ENCODE results near the gene PON2. TPM values are rescaled to one million over a fixed set of nuclear protein-coding genes. Genes with fewer than 3 reads are reported as not detected.

PON2 gene
- total and polyA plus RNA-seq, 10 of the 15 experiments (the other 5 are each of a cell fraction or from before 2014, with no cell fraction given): 22.9 to 127 (median 46.1) TPM

DNA sequence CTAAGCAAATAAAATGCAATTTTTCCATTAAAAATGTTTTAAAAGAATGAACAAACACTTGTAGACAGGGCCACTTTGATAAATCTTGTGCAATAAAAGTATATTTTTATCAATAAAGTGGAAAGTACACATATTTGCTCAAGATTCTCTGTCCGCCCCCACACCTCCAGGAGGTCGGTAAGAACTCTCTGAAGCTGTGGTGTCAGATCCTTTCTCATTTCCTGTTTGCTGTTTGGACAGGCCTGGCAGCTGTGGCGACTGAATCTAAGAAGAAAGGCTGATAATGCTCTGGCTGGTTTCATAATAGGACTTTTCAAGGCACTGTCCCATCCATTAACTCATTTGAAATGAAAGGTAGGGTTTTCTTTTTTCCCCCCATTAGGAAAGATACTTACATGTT, 35.6 kb upstream of the PON2 start (continued):
- no peak for TF ChIP-seq CTCF (IDR thresholded peaks at IDR 0.05 in 2 of 3, conservative IDR thresholded peaks at IDR 0.05 in 1 of 3; ENCODE audit: control insufficient read depth in 2 of 3, extremely low read depth in 1 of 3, insufficient read depth in 1 of 3, low read depth in 3 of 3, low read length in 3 of 3)
- TF ChIP-seq CREM (IDR thresholded peaks at IDR 0.05; ENCODE audit: low read depth): 0 out of 2 replicates have a peak, but pooled peaks have one; percentile 26
- TF ChIP-seq STAT3 (IDR thresholded peaks at IDR 0.05; ENCODE audit: low read depth, low read length): no peak
- TF ChIP-seq NR2C1 (IDR thresholded peaks at IDR 0.05): no peak
- no peak for TF ChIP-seq SKIL (IDR thresholded peaks at IDR 0.05; ENCODE audit: low read depth, poor library complexity, severe bottlenecking)
- no peak for TF ChIP-seq SIN3A (IDR thresholded peaks at IDR 0.05; ENCODE audit: low read depth, low read length)
- TF ChIP-seq PAX5 (IDR thresholded peaks at IDR 0.05; ENCODE audit: borderline replicate concordance, low read depth, low read length): 0 out of 2 replicates have a peak, but pooled peaks have one; percentile 18
- no peak for TF ChIP-seq ZNF592 (IDR thresholded peaks at IDR 0.05)
- TF ChIP-seq ESRRA (IDR thresholded peaks at IDR 0.05; ENCODE audit: low read length): no peak
- TF ChIP-seq JUND (IDR thresholded peaks at IDR 0.05; ENCODE audit: low read depth, low read length): no peak
- no peak for TF ChIP-seq HCFC1 (IDR thresholded peaks at IDR 0.05; ENCODE audit: low read length)
- no peak for TF ChIP-seq FOS (IDR thresholded peaks at IDR 0.05; ENCODE audit: borderline replicate concordance, extremely low read depth, insufficient read length)
- no peak for TF ChIP-seq KLF5 (IDR thresholded peaks at IDR 0.05; ENCODE audit: partially characterized antibody)
- TF ChIP-seq HDGF (IDR thresholded peaks at IDR 0.05): no peak
- no peak for TF ChIP-seq ZBED1 (IDR thresholded peaks at IDR 0.05; ENCODE audit: borderline replicate concordance)
- no peak for TF ChIP-seq RELA (IDR thresholded peaks at IDR 0.05; ENCODE audit: borderline replicate concordance, partially characterized antibody)
- no peak for TF ChIP-seq KDM1A (IDR thresholded peaks at IDR 0.05; ENCODE audit: borderline replicate concordance)
- peak; percentile 75; the same call in 1 of the 2 replicates for TF ChIP-seq NFIC (IDR thresholded peaks at IDR 0.05; ENCODE audit: low read depth, low read length)
- peak; percentile 78 for TF ChIP-seq IKZF1 (conservative IDR thresholded peaks at IDR 0.05)
- no peak for TF ChIP-seq NR2C2 (IDR thresholded peaks at IDR 0.05; ENCODE audit: borderline replicate concordance, control insufficient read depth, insufficient read length, low read depth)
- no peak for TF ChIP-seq POLR2AphosphoS5 (IDR thresholded peaks at IDR 0.05; ENCODE audit: low read length)
- TF ChIP-seq, protein P1, sequence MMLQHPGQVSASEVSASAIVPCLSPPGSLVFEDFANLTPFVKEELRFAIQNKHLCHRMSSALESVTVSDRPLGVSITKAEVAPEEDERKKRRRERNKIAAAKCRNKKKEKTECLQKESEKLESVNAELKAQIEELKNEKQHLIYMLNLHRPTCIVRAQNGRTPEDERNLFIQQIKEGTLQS (IDR thresholded peaks at IDR 0.05; ENCODE audit: borderline replicate concordance, extremely low read depth, low read depth, low read length): no peak
- peak; percentile 89 for TF ChIP-seq SPI1 (IDR thresholded peaks at IDR 0.05; ENCODE audit: borderline replicate concordance, insufficient read depth, low read depth, low read length)
